ENCODE measurements around the gene OR2K2.
"Not testable (repeated sequence)": the region's sequence is repeated elsewhere in the genome, so short reads cannot be mapped to it uniquely, and the experiment has no call there.

OR2K2 gene

GRCh38 chr9:111297066-111297824 lies 32.8 kb downstream of the OR2K2 start:
- Histone ChIP-seq H3K4me3 (ENCODE audit: low read depth in 1 of 2, low read length in 1 of 2) (no peak overlapping the region), H3K36me3 (no peaks in the 10 kb centered on the region), H3K4me1 (ENCODE audit: control insufficient read depth in 1 of 2, insufficient read depth in 1 of 2, low read depth in 1 of 2, low read length in 1 of 2) (no peaks in the 10 kb centered on the region), H3K27me3 (peaks cover 5% of the 10 kb centered on the region), H3K27ac (no peak overlapping the region), H3K9me3 (no peaks in the 10 kb centered on the region)
- no peak for TF ChIP-seq CTCF (IDR thresholded peaks at IDR 0.05)

DNA sequence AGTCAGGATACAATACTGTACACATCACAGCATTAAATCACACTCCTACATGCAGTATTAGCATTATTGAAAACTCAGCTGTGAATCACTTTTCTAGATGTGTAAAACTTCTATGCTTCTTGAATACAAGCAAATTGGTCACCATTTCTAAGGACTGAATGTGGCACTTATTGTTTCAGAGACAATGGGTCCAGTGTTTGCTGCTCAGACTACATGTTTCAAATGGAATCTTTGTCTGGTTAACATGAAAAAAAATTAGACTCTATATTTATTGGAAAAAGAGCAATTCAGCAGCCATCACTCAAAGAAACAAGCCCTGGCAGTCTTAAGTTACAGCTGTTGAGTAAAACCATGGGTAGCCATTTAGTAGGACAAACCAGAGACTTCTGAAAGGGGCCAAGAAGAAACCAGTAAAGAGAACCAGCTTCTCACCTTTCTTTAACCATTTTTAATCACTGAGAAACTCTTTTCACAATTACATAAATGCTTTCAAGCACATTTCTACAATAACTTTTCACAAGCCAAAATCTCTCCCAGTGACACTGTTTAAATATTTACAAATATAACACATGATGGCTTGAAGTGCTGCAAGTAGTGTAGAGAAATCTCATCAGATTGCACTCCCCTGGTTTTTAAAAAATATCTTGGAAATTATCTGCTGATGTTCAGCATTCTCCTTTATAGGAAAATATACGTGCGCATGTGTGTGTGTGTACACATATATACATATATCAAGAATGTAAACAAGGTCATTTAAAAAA lies 35.2 kb downstream of the OR2K2 start:
- no peaks in the 10 kb centered on the region for H3K27me3 ChIP-seq
- no peak for TF ChIP-seq CTCF (IDR thresholded peaks at IDR 0.05)
- H3K36me3 ChIP-seq, result no peaks in the 10 kb centered on the region
- H3K4me1 ChIP-seq (ENCODE audit: control insufficient read depth in 1 of 2, insufficient read depth in 1 of 2, low read depth in 1 of 2, low read length in 1 of 2), result no peaks in the 10 kb centered on the region
- H3K27ac ChIP-seq, result no peak overlapping the region
- no peak overlapping the region for H3K4me3 ChIP-seq (ENCODE audit: low read depth in 1 of 2, low read length in 1 of 2)
- no peaks in the 10 kb centered on the region for H3K9me3 ChIP-seq

- Histone ChIP-seq H3K4me3 (ENCODE audit: low read depth in 1 of 2, low read length in 1 of 2) (no peak overlapping the region), H3K9me3 (no peaks in the 10 kb centered on the region), H3K27me3 (no peaks in the 10 kb centered on the region), H3K4me1 (ENCODE audit: control insufficient read depth in 1 of 2, insufficient read depth in 1 of 2, low read depth in 1 of 2, low read length in 1 of 2) (peaks cover 0 to 4% of the 10 kb centered on the region in 2 experiments), H3K27ac (no peak overlapping the region), H3K36me3 (no peaks in the 10 kb centered on the region)
- no peak for TF ChIP-seq CTCF (IDR thresholded peaks at IDR 0.05)
Observed at GRCh38 chr9:111287127-111287526, 42.9 kb downstream of the OR2K2 start.

- H3K36me3 ChIP-seq, result no peaks in the 10 kb centered on the region
- no peak overlapping the region for H3K27ac ChIP-seq
- H3K4me1 ChIP-seq (ENCODE audit: control insufficient read depth in 1 of 2, insufficient read depth in 1 of 2, low read depth in 1 of 2, low read length in 1 of 2), result peaks cover 0 to 4% of the 10 kb centered on the region in 2 experiments
- no peaks in the 10 kb centered on the region for H3K9me3 ChIP-seq
- no peaks in the 10 kb centered on the region for H3K27me3 ChIP-seq
- no peak for TF ChIP-seq CTCF (IDR thresholded peaks at IDR 0.05)
- no peak overlapping the region for H3K4me3 ChIP-seq (ENCODE audit: low read depth in 1 of 2, low read length in 1 of 2)
Observed at GRCh38 chr9:111284703-111285102, 45.3 kb downstream of the OR2K2 start.

- no peak overlapping the region for H3K27ac ChIP-seq
- no peaks in the 10 kb centered on the region for H3K9me3 ChIP-seq
- H3K4me1 ChIP-seq (ENCODE audit: control insufficient read depth in 1 of 2, insufficient read depth in 1 of 2, low read depth in 1 of 2, low read length in 1 of 2), result peaks cover 0 to 4% of the 10 kb centered on the region in 2 experiments
- TF ChIP-seq CTCF (IDR thresholded peaks at IDR 0.05), result no peak
- H3K4me3 ChIP-seq (ENCODE audit: low read depth in 1 of 2, low read length in 1 of 2), result no peak overlapping the region
- H3K27me3 ChIP-seq, result peaks cover 1% of the 10 kb centered on the region
- no peaks in the 10 kb centered on the region for H3K36me3 ChIP-seq
Observed at GRCh38 chr9:111282845-111283244, 47.2 kb downstream of the OR2K2 start.

GRCh38 chr9:111280795-111281194 lies 49.2 kb downstream of the OR2K2 start:
- not testable (repeated sequence) for H3K9me3 ChIP-seq; H3K36me3 ChIP-seq; H3K4me3 ChIP-seq (ENCODE audit: low read depth in 1 of 2, low read length in 1 of 2); H3K27me3 ChIP-seq; H3K27ac ChIP-seq; H3K4me1 ChIP-seq (ENCODE audit: control insufficient read depth in 1 of 2, insufficient read depth in 1 of 2, low read depth in 1 of 2, low read length in 1 of 2)
